Ectodermal cell (in vitro differentiated cells): ENCODE data around the gene UGT1A3.

Source experiments
- H3K27ac ChIP-seq: 2 replicates; pipeline ENCODE4 v1.7.0; 2013; ENCODE audit warnings: mild to moderate bottlenecking, low read depth, low read length; ENCODE audit not compliant: insufficient read depth, poor library complexity, severe bottlenecking
- H3K27me3 ChIP-seq: 2 replicates; pipeline ENCODE4 v1.7.0; 2013; ENCODE audit warnings: mild to moderate bottlenecking, low read length; ENCODE audit not compliant: insufficient read depth, control insufficient read depth, poor library complexity, severe bottlenecking
- H3K36me3 ChIP-seq: one replicate; pipeline ENCODE4 v1.7.0; 2013; ENCODE audit warnings: low read length; ENCODE audit not compliant: control insufficient read depth, insufficient read depth
- H3K4me1 ChIP-seq: one replicate; pipeline ENCODE4 v1.7.0; 2013; ENCODE audit warnings: low read length; ENCODE audit not compliant: control insufficient read depth, insufficient read depth
- H3K4me3 ChIP-seq: 2 replicates; pipeline ENCODE4 v1.7.0; 2013; ENCODE audit warnings: low read depth, low read length, control low read depth; ENCODE audit not compliant: insufficient read depth
- H3K9me3 ChIP-seq: 2 replicates; pipeline ENCODE4 v1.7.0; 2013; ENCODE audit warnings: mild to moderate bottlenecking, low read length, moderate library complexity; ENCODE audit not compliant: control insufficient read depth
- WGBS, 2 experiments: methylation state at CpG; one replicate each; pipeline ENCODE4 v1.1.7; 2013; ENCODE audit warnings: missing lambda C conversion rate in 2 of 2; 5-methylcytosine and 5-hydroxymethylcytosine counted together

The UGT1A3 gene

DNA sequence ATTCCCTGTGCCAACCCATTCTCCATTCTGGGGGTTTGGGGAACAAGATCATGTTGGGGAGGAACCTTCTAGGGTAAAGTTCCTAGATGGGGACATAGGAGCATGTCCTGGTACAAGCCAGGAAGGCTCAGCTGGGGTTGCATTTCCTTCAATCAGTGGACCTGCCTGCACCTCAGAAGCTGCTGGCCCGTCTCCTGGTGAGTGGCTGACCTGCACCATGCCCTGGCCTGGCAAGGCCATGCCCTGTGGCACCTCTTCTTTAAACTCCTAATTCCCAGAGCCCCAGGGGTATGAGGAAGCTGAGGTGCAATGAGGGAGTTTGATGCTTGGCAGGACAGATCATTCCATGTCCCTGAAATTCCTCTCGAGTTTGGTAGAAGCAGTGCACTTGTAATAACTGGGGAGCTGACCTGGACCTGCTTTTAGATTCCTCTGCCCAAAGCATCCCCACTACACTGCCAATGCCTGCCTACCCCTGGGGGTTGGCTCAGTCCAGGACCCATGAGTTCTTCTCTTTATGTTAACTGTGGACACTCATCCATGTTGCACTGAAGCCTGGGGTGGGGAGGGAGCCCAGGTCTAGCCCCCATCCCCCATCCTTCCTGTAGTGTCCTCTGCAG is 74.6 kb downstream of the UGT1A3 start:
- WGBS, 2 experiments, result 78 to 89% methylated on average over 2 of the region's 2 CpGs

DNA sequence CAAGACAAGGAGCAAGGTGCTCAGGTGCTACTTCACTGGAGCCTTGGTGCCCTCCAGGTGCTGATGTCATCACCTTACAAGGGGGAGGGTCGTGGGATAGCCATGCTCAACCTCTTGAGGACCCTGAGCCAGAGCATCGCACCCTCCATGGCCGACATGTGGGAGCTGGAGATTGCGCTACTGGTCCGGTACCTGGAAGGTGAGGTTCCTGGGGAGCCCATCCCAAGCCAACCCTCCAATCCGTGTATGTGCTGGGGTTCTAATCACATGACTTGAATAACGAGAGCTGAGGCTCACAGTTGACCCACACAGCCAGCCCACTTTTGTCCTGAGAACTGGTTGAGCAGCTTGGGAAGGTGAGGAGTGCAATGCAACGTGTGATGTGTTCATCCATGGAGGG is 75.2 kb downstream of the UGT1A3 start:
- Histone ChIP-seq H3K4me1 (no peaks in the 10 kb centered on the region), H3K27ac (no peak overlapping the region), H3K4me3 (no peak overlapping the region), H3K9me3 (no peaks in the 10 kb centered on the region), H3K36me3 (no peaks in the 10 kb centered on the region), H3K27me3 (no peaks in the 10 kb centered on the region)
- 76 to 79% methylated on average over 8 of the region's 8 CpGs for WGBS, 2 experiments

More for the DNA sequence above, 74.6 kb downstream of the UGT1A3 start:
- H3K4me3 ChIP-seq, result no peak overlapping the region
- no peaks in the 10 kb centered on the region for H3K27me3 ChIP-seq
- no peaks in the 10 kb centered on the region for H3K4me1 ChIP-seq
- no peaks in the 10 kb centered on the region for H3K9me3 ChIP-seq
- H3K36me3 ChIP-seq, result no peaks in the 10 kb centered on the region
- H3K27ac ChIP-seq, result no peak overlapping the region

DNA sequence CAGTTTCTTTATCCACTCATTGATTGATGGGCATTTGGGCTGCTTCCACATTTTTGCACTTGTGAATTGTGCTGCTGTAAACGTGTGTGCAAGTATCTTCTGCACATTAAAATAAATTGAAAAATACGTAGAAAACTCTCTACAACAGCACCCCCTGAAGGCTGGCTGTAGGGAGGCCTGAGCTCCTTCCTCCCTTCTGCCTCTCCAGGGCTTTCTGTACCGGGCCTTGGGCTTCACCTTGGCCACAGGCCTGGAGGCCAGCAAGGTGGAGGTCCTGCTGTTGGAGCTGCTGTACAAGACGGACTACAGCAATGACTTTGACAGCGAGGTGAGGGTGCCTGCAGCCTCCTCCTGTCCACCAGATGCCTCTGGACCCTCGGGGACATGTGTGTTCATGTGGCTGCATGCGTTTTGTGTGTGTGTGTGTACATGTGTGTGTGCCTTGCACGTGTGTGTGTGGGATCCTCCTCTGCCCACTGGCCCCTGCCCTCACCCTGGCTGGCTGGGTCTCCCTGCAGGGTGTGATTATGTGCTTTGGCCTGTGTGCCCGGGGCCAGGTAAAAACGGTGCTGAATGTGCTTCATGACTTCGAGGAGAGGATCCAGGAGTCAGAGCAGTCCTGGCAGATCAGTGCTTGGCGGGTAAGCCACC is 78.5 kb downstream of the UGT1A3 start:
- no peak overlapping the region for H3K4me3 ChIP-seq
- H3K27me3 ChIP-seq, result no peaks in the 10 kb centered on the region
- H3K36me3 ChIP-seq, result no peaks in the 10 kb centered on the region
- H3K4me1 ChIP-seq, result no peaks in the 10 kb centered on the region
- WGBS, 2 experiments, result 92% methylated on average over 12 of the region's 12 CpGs
- H3K27ac ChIP-seq, result no peak overlapping the region
- no peaks in the 10 kb centered on the region for H3K9me3 ChIP-seq

DNA sequence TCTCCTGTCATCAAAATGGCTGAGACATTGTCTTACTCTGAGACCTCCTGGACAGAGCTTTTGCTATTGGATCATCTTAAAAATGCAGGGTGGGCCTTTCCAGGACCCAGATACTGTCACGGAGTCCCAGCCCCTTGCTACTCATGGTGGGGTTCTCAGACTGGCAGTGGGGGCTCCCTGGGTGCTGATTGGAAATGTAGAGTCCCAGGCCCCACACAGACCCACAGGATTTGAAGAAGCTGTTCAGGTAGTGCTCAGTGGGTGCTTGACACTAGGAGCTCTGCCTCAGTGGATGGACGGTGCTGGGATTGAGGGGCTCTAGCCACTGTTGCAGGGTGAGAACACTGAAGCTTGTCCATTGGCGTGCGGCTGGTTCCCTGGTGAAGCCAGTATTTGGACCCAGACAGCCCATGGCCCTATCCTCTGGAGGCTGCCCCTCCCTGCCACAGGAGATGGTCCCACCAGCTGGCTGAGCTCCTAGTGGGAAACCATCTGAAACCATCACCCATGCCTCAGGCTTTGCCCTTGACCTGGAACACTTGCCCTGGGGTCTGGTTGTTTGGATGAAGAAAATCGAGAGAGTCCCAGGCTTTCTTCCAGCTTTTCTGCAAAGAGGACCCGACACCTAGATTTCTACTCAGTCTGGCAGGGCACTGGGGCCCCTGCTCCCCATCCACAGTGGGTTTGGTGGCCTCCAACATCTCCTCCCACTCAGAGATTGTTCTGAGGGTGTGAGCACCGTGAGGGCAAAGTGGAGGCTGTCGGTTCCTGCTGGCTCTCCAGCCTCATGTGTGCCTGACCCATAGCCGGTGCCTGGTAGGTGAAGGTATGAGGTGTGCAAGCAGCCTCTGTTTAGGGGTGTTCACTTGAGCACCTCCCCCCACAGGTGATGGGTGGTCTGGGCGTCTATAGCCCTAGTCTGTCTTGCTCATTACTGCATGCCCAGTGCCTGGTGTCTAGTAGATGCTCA is 79.4 kb downstream of the UGT1A3 start:
- Histone ChIP-seq H3K27ac (no peak overlapping the region), H3K36me3 (no peaks in the 10 kb centered on the region), H3K4me3 (no peak overlapping the region), H3K27me3 (no peaks in the 10 kb centered on the region), H3K4me1 (no peaks in the 10 kb centered on the region), H3K9me3 (no peaks in the 10 kb centered on the region)
- 84 to 90% methylated on average over 10 of the region's 10 CpGs for WGBS, 2 experiments

DNA sequence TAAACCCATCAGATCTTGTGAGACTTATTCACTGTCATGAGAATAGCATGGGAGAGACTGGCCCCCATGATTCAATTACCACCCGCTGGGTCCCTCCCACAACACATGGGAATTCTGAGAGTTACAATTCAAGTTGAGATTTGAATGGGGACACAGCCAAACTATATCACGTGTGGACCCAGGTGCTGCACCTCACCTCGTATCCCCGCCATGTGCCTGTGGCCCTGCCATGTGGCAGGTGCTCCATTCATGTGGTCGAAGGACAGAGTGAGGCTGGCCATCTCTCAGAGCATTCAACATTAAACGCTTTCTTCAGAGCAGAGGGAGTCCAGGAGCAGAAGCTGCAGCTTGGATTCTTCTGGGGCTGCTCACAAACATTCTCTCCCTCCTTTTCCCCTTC is 81.5 kb downstream of the UGT1A3 start:
- no peaks in the 10 kb centered on the region for H3K9me3 ChIP-seq

DNA sequence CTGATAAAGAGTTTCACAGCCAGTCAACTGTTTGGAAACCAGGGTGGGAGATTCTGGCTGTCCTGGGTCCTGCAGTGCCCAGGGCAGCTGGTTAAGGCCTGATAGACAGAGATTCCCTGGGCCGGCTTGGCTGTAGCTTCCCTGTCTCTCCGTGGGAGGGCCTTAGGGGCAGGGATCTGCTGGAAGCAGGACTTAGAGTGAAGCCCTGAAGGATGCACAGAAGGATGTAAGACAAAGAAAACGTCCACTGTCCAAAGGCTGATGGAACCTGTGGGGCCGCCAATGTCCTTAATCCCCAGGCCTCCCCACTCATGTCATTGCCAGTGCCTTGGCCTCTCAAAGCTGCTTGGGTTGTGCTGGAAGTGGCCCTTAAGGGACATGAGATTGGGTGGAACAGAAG is 82.2 kb downstream of the UGT1A3 start:
- H3K4me1 ChIP-seq, result no peaks in the 10 kb centered on the region
- H3K4me3 ChIP-seq, result no peak overlapping the region
- H3K36me3 ChIP-seq, result no peaks in the 10 kb centered on the region
- no peaks in the 10 kb centered on the region for H3K27me3 ChIP-seq
- H3K9me3 ChIP-seq, result no peaks in the 10 kb centered on the region
- H3K27ac ChIP-seq, result no peak overlapping the region
- 81 to 82% methylated on average over 4 of the region's 4 CpGs for WGBS, 2 experiments

More for the DNA sequence above, 81.5 kb downstream of the UGT1A3 start:
- Histone ChIP-seq H3K27me3 (no peaks in the 10 kb centered on the region), H3K4me1 (no peaks in the 10 kb centered on the region), H3K36me3 (no peaks in the 10 kb centered on the region), H3K4me3 (no peak overlapping the region), H3K27ac (no peak overlapping the region)
- 91 to 94% methylated on average over 6 of the region's 6 CpGs for WGBS, 2 experiments

DNA sequence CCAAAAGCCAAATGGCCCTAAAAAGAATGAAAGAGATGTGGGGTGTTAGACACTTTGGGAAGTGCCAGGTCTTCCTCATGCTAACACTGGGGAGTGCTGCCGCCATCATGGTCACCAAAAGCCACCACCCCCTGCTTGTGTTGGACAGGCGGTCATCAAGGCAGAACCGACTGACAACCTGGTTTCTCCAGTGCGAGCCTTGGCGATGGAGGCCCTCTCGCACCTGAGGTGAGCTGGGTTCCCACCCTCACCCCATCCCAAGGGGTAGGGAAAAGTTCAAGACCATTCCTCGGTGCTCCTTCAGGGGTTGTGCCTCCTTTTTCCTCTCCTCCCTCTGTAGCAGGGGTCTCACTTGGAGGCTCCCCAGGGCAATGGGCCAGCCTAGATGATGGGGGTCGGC is 82.9 kb downstream of the UGT1A3 start:
- WGBS, 2 experiments, result 93 to 94% methylated on average over 8 of the region's 8 CpGs
- no peaks in the 10 kb centered on the region for H3K4me1 ChIP-seq
- H3K27ac ChIP-seq, result no peak overlapping the region
- no peaks in the 10 kb centered on the region for H3K9me3 ChIP-seq
- no peak overlapping the region for H3K4me3 ChIP-seq
- H3K27me3 ChIP-seq, result no peaks in the 10 kb centered on the region
- H3K36me3 ChIP-seq, result no peaks in the 10 kb centered on the region

DNA sequence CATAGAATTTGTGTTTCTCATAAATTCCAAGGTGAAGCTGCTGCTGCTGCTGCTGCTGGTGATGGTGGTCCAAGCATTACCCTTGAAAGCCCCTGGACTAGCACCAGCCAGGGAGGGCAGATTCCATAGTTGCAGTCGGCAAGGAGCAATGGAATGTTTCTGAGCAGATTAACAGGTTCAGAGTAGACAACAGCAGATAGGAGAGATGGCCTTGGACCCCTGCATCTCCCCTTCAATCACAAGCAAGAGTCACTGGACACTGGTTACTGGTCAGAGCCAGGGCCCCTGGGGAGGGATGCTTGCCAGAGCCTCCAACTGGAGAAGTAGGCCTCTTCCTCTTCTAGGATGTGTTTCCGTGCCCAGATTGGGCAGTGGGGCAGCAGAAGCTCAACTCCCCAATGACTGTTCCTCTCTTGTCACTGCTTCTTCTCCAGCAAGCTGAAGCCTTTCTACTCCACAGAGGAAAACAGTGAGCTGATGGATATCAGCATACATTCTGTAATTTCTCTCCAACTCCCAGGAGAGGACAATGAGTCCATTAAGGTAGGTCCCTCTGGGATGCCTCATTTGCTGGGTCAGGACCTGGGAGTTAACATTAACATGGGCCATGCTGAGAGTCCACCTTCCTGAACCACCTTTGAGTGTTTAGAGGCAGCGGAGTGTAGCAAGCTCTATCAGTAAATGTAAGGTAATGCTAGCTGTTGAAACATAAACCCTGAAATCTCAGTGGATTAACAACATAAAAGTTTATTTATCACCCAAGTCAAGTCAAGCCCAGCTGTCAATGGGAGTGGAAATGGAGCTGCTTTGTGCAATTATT is 84.6 kb downstream of the UGT1A3 start:
- Histone ChIP-seq H3K9me3 (no peaks in the 10 kb centered on the region), H3K27ac (no peak overlapping the region), H3K4me1 (no peaks in the 10 kb centered on the region), H3K27me3 (no peaks in the 10 kb centered on the region), H3K4me3 (no peak overlapping the region), H3K36me3 (no peaks in the 10 kb centered on the region)
- 91% methylated on average over 3 of the region's 3 CpGs for WGBS, 2 experiments

DNA sequence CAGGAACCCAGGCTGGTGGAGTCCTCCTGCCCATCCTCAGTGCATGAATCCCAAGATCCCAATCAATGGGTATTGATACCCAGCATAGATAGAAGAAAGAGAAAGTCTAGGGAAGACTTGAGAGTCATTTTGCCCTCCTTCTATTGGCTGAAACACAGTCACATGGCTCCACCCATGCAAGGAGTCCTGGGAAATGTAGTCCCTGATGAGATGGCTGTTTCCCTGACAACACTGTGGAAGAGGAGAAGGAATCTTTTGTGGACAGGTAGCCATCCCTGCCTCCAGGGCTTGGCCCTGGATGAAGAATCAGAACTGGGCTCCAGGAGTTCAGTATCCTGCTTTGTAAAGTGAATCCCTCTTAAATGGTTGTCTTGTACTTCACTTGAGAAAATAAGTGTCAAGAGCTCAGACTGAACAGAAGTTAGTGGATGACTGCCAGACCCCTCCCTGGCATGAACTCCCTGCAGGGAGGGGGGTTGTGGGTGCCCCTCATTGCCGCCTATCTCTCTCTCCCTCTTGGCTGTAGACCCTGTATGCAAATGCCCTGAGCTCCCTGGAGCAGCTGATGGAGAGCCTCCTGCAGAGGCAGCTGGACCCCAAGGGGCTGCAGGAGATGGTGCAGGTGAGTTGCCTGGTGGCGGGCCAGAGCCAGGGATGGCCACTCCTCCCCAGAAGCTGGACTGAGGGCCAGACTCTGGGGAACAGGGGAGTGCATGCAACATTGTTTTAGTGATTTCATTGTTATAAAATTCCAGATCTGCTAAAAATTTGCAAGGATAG is 85.4 kb downstream of the UGT1A3 start:
- Histone ChIP-seq H3K4me1 (no peaks in the 10 kb centered on the region), H3K9me3 (no peaks in the 10 kb centered on the region), H3K36me3 (no peaks in the 10 kb centered on the region), H3K27ac (no peak overlapping the region), H3K27me3 (no peaks in the 10 kb centered on the region), H3K4me3 (no peak overlapping the region)
- WGBS, 2 experiments, result 86 to 98% methylated on average over 2 of the region's 2 CpGs
